ENCODE measurements around the gene PSG1.
"Not testable (repeated sequence)": the region's sequence is repeated elsewhere in the genome, so short reads cannot be mapped to it uniquely, and the experiment has no call there.

Gene PSG1

DNA sequence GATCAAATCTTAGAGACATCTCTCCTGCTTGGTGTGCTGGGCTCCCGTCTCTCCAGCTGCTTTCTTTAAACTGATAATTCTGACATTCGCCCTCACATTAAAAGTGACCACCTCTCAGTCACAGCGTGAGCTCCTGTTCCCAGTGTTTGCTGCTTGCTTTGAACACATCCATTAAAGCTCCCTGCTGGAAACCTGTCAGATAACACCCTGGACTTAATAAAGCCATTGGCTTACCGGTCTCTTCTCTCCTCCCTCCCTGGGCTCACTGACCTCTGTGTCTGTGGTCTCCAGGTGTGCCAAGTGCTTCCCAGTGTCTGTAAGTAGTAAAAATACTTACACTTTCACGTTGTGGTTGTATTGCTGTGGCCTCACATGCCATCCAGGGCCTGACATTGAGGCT lies 2.5 kb upstream of the PSG1 start:
- not testable (repeated sequence) for DNase-seq (ENCODE audit: low read depth in 2 of 3, low spot score in 1 of 3)

DNA sequence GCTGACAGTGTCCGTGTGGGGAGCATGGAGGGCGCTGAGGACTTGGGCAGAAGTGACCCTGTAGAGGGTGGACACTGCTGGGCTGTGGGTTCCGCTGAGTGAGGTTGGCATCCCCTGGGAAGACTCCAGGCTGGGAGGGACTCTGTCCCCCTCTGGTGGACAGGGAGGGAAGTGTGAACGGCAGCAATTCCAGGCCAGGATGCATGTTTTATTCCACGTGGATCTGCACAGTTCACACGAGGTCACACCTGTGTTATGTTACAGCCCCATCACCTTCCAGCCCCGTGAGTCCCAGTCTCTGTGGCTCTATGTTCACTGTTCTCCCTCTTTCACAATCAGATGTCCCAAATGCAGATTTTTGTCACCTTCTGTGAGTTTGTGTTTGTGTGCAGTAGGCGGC lies 1.8 kb upstream of the PSG1 start:
- not testable (repeated sequence) for DNase-seq (ENCODE audit: low read depth in 2 of 3, low spot score in 1 of 3)

DNA sequence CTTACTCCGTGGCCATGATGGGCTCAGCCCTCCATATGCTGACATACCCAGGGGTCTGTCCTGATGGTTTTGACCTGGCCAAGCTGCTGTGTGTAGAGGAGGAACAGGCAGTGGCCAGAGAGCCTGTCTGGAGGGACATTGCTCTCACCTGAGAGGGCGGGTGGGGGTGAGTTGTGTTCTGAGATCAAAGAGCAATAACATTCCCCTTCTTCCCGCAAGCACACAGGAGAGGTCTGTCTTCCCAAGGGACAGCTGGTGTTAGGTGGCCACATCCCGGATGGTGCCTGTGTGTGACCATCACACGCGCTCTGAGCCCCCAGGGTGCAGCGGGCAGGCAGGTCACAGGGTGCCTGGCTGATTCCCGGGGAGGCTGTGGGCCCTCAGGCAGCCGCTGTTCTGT lies 1.1 kb upstream of the PSG1 start:
- not testable (repeated sequence) for DNase-seq (ENCODE audit: low read depth in 2 of 3, low spot score in 1 of 3)

DNA sequence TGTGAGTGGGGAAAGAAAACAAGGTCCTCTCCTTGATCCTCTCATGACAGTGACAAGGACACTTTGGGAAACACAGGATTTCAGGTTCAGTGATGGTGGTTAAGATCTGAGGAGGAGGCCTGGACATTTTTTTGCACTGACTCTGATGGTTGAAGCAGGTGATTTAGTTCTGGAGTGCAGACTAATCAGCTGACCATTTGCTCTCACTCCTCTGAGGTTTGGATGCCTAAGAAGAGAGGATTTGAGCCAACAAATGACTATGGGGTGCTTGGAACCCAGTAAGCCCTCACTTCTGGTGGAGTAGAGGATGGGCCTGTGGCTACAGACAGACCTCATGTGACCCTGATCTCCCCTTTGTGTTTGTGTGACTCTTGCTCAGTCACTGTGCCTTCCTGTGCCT lies 2.9 kb downstream of the PSG1 start:
- not testable (repeated sequence) for DNase-seq (ENCODE audit: low read depth in 2 of 3, low spot score in 1 of 3)

DNA sequence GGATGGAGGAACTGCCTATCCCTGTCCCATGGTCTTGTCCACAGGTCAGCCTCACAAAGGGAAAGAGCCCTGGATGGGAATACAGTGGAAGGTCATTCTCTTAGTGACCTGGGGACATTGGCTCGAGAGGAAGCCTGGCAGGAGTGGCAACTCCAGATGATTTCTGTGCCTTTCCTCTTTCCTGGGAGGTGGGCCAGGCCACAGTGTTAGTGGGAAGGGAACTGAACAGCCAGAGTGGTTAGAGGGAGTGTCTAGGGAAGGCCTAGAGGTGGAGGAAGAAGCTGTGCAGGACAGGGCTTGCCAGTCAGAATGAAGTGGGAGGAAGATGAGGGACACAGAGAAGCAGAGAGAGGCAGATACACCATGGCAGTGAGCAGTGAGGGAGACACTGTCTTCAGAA lies 3.6 kb downstream of the PSG1 start:
- DNase-seq (ENCODE audit: low read depth in 2 of 3, low spot score in 1 of 3), result not testable (repeated sequence)

DNA sequence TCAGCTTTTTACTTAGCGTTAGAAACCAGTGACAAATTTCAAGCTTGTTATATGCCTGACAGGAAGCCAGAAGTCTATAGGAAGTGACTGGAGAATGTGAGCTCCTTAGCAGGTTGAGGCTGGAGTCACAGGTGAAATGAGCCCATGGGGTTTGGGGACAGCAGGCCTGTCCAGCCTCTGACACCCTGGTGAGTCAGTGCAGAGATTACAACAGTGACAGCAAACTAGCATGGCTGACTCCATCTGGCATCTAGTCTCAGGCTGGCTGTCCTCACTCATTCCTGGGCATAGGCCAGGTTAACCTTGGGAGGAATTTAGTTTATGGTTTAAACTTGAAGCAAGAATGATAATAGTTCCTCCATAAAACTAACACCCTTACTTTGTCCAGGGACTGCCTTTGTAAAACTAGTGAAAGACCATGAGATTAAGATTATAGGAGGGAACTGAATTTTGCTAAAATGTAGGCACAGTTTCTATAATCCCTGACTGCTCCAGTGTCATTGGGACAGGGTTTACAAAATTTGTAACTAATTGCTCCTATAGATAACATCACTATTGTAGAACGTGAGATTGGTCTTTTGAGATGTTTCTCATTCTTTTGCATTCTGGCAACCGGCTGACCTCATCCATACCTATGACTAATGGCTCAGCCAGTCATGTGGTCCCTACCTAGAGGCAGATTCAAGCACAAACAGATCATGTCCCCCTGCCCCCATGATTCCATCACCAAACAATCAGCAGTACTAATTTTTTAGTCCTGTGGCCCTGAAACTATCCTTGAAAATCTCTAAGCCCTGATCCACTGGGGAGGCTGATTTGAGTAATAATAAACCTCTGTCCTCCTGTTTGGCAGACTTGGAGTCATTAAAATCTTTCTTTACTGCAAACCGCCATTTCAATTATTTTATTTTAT lies 4.4 kb downstream of the PSG1 start:
- not testable (repeated sequence) for DNase-seq (ENCODE audit: low read depth in 2 of 3, low spot score in 1 of 3)

DNA sequence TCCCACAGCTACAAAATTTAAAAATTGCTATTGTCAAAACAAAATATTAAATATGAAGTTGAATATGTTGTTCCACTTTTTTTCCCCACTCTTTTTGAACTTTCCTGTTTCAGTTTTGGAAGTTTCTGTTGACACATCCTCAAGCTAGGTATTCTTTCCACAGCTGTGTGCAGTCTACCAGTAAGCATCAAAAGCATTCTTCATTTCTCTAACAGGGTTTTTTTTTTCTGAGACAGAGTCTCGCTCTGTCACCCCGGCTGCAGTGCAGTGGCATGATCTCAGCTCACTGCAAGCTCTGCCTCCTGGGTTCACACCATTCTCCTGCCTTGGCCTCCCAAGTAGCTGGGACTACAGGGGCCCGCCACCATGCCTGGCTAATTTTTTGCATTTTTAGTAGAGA lies 5.4 kb downstream of the PSG1 start:
- DNase-seq (ENCODE audit: low read depth in 2 of 3, low spot score in 1 of 3), result not testable (repeated sequence)

DNA sequence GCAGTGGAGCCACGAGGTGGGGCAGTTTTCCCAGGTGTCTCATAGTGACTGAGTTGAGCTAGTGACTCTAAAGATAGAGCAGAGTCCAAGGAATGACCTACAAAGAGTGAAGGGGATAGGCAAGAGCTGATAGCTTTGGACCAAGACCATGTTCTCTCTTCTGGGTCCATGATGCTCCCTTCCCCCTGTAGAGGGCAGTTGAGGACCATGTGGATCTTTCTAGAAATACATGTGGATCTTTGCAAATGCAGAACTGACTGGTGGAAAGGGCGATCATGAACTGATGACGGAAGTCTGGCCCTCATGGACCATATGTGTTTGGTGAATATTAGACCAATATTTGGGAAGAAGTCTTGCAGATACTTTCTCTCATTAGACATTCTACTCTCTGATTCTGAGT lies 6.9 kb downstream of the PSG1 start:
- DNase-seq (ENCODE audit: low read depth in 2 of 3, low spot score in 1 of 3), result no peak

DNA sequence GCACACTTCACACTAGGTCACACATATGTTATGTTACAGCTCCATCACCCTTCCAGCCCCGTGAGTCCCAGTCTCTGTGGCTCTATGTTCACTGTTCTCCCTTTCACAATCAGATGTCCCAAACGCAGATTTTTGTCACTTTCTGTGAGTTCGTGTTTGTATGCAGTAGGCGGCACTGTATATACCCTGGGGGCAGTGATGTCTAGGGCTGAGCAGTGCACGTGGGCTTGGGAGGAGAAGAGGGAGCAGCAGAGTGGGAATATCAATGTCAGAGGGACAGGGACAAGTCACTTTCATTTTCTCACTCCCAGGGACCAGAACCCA lies 22.0 kb downstream of the PSG1 start:
- DNase-seq (ENCODE audit: low read depth in 2 of 3, low spot score in 1 of 3), result no peak

DNA sequence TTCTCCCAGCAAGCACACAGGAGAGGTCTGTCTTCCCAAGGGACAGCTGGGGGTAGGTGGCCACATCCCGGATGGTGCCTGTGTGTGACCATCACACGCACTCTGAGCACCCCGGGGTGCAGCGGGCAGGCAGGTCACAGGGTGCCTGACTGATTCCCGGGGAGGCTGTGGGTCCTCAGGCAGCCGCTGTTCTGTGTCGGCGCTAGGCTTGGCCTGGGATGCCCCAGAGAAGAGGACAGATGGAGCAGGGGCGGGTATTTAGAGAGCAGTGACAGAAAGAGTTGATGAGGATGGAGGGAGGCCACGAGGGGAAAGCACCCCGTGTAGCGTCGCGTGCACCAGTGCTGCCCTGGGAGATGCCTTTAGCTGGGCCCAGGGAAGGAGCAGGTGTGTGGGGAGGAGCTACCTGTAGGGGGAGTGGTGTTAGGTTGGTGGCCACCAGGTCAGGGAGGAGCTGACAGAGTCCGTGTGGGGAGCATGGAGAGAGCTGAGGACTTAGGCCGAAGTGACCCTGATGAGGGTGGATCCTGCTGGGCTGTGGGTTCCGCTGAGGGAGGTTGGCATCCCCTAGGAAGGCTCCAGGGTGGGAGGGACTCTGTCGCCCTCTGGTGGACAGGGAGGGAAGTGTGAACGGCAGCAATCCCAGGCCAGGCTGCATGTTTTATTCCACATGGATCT lies 22.5 kb downstream of the PSG1 start:
- peak in 2 of 3 donors; percentile 1 to 21 for DNase-seq (ENCODE audit: low read depth in 2 of 3, low spot score in 1 of 3)

DNA sequence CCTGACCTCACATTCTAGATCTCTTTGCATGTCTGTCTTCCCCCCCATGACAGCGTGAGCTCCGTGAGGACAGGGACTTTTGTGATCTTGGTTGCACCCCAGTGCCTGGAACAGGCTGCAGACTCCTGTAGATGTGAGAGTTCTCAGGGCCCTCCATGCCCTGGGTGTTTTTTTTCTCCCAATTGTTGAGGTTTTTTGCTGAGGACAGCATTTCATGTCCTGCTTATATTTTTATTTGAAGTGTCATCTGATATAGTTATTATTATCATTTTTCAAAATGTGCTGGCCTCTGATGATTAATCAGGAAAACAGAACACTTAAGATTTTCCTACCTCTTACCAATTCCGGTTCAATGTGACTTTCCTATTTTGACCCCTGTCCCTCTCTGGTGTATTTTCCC lies 24.8 kb downstream of the PSG1 start:
- not testable (repeated sequence) for DNase-seq (ENCODE audit: low read depth in 2 of 3, low spot score in 1 of 3)

DNA sequence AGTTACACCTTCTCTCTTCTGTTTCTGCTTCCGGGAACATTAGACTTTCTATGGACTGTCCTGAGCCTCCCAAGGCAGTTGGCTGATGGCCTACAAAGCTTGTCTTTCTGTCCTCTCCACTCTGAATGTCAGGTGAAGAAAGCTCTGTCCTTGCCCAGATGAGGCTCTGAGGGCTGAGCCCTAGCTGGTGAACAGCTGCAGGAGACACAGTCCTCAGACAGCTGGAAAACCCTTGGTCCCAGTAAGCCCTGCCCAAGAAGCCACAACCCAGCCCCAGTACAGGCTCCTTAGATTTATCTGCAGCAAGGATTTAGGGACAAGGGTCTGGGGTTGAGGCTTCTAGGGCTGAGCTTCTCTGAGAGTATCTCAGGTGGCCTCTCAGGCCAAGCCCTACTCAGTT lies 26.3 kb downstream of the PSG1 start:
- not testable (repeated sequence) for DNase-seq (ENCODE audit: low read depth in 2 of 3, low spot score in 1 of 3)

DNA sequence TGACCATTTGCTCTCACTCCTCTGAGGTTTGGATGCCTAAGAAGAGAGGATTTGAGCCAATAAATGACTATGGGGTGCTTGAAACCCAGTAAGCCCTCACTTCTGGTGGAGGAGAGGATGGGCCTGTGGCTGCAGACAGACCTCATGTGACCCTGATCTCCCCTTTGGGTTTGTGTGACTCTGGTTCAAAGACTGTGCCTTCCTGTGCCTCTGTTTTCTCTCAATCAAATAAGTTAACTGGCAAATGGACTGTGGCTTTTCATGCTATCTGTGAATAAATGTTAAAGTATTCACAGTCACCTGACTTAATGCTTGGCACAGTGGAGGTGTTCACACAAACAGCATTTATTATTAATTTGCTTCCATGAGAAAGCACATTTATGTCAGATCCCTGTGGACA lies 26.7 kb downstream of the PSG1 start:
- not testable (repeated sequence) for DNase-seq (ENCODE audit: low read depth in 2 of 3, low spot score in 1 of 3)

DNA sequence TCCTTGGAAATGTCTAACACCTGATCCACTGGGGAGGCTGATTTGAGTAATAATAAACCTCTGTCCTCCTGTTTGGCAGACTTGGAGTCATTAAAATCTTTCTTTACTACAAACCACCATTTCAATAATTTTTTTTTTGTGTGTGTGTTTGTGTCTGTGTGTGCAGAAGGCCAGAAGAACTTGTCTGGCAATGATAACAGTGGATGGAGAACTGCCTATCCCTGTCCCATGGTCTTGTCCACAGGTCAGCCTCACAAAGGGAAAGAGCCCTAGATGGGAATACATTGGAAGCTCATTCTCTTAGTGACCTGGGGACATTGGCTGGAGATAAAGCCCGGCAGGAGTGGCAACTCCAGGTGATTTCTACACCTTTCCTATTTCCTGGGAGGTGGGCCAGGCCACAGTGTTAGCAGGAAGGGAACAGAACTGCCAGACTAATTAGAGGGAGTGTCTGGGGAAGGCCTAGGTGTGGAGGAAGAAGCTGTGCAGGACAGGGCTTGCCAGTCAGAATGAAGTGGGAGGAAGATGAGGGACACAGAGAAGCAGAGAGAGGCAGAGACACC lies 27.7 kb downstream of the PSG1 start:
- DNase-seq (ENCODE audit: low read depth in 2 of 3, low spot score in 1 of 3), result not testable (repeated sequence)

DNA sequence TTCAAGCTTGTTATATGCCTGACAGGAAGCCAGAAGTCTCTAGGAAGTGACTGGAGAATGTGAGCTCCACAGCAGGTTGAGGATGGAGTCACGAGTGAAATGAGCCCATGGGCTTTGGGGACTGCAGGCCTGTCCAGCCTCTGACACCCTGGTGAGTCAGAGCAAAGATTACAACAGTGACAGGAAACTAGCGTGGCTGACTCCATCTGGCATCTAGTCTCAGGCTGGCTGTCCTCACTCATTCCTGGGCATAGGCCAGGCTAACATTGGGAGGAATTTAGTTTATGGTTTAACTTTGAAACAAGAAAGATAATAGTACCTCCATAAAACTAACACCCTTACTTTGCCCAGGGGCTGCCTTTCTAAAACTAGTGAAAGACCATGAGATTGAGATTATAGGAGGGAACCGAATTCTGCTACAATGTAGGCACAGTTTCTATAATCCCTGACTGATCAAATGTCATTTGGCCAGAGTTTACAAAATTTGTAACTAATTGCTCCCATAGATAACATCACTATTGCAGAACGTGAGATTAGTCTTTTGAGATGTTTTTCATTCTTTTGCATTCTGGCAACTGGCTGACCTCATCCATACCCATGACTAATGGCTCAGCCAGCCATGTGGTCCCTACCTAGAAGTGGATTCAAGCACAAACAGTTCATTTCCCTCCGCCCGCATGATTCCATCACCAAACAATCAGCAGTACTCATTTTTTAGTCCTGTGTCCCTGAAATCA lies 28.4 kb downstream of the PSG1 start:
- DNase-seq (ENCODE audit: low read depth in 2 of 3, low spot score in 1 of 3), result no peak

DNA sequence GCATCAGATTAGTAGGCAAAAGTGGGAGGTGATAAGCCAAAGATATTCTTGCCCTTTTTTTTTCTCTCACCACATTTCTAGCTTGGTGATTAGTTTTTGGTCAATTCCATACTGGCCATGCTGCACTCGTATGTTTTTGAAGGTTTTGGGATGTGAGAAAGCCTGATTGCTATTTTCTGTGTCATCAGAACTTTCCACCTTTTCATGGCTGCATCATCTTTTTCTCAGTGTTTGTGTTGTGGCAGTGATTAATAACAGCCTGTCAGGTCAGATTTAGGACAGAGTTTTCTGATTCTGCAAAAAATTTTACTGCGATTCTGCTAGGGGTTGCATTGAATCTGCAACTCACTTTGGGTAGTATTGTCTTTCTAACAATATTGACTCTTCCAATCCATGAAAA lies 32.9 kb downstream of the PSG1 start:
- no peak for DNase-seq (ENCODE audit: low read depth in 2 of 3, low spot score in 1 of 3)

DNA sequence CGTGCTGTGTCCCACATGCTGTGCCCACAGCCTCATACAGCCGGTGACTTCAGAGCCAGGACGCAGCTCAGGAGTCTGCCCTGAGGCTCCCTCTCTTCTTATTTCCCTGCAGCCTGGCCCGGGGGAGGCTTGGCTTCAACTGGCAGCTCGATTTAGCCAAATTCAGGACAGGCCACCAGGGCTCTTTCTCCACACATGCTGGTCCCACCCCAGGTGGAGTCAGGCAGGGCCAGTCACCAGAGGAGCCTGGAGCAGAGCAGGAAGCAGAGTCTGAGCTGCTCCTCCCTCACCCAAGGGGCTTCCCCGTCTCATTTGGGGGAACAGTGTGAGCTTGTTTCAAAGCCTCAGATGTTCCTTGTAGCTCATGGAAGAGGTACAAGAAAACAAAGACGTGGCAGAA lies 35.9 kb downstream of the PSG1 start:
- not testable (repeated sequence) for DNase-seq (ENCODE audit: low read depth in 2 of 3, low spot score in 1 of 3)

DNA sequence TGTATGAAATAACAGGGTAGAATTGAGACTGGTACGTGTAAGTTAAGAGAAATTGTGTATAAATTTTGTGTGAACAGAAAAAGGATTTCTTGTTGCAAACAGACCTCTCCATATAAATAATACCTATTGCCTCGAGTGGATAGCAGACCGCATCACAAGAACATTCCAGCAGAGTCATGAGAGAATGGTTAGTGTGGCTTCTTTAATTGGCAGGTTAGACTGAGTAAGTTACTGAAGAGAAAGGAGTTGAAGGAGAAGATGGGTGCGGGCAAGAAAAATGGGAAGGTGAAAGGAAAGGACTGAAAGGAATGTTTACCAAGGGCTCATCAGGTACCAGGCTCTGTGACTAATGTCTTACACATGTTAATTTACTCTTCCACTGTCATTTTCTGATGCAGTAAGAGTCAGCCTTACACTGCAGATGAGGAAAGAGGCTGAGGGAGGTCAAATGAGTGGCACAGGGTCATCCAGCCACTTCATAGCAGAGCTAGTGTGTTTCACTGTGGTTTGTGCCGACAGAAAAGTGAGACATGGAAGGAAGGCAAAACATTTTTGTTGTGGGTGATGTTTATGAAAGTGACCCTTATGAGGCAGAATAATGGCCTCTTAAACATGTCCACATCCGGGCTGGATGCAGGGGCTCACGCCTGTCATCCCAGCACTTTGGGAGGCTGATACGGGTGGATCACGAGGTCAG lies 46.6 kb downstream of the PSG1 start:
- DNase-seq (ENCODE audit: low read depth in 2 of 3, low spot score in 1 of 3), result not testable (repeated sequence)

DNA sequence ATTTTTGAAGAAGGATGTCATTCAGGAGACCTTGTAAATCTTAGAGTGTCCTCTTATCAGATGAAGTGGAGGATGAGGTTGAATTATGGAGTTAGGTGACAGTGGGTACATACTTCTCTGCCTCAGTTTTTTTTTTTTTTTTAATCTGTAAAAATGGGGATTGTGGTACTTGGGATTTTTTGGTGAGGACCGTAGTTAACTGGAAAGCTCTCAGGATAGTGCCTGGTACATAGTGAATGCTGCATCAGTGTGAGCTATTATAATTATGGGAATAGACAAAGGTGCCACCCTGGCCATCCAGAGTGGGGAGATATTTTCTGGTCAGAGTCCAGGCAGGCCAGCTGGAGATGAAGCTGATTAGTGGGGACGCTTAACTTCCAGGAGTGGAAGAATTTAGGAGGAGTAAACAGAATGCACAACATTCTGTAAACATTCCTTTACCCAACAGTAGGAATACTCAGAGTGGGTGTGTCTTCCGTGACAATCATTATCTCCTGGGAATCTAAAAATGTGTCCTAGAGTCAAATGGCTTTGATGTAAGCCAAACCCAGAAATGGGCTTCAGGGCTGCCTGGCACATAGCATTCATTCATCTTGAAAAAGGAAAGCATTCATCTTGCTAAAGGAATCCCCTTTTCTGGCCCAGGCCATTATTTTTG lies 47.4 kb downstream of the PSG1 start:
- not testable (repeated sequence) for DNase-seq (ENCODE audit: low read depth in 2 of 3, low spot score in 1 of 3)

DNA sequence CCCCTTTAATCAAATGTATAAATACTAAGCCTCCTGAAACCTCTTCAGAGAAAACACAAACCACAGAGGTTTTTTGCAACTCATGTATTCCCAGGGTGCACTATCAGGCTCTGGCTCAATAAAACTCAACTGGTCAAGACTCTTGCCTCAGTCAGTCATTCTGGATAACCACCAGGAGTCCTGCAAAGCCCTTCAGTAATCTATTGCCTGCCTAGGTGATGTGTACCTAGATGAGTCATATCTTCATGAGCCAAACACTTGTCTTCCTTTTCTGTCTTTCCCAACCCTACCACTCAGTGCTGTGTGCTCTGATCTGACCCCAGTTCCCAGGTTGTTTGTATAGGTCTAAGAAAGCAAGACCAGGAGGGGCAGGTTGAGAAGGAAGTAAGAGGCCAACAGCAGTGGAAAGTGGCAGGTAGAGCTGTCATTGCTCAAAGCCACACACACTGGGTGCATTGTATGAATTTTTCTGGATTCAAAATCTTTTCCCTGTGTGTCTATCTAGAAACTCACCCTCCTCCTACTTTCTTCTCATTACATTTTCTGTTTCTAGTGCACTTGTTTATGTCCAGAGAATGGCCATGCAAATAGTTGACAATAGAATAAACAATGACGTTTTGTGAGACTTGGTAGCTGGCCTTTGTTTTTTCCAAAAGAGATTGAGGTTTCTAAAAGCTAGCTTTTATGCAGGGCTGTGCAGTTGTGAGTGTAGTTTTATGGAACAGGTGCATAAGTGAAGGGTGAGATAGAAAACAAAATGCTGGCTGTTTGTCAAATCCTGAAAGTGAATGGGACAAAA lies 48.1 kb downstream of the PSG1 start:
- DNase-seq (ENCODE audit: low read depth in 2 of 3, low spot score in 1 of 3), result no peak
